NCI-H510A (cell line): ENCODE measurements around the gene PIK3AP1.

Source experiments
- DNase-seq: peaks from one replicate; lab custom pipeline; 2025; lab: John Stamatoyannopoulos, UW

The PIK3AP1 gene

DNA sequence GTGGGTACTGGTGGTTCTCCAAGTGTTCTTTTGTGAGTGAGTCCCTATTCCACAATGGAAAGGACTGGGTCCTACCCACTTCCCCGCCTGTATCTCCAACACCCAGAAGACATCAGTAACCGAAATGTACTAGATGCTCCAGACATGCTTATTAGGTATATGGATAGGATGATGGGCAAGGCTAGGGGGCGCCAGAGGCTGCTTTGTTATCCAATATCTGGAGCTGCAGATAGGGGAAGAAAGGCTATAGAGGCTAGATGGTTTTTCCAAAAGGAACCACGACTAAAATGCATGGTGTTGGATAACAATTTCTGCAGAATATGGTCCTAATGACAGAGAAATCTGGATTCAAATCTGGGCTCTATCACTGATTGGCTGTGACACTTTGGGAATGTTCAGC lies 77.3 kb downstream of the PIK3AP1 start:
- DNase-seq: peak; percentile 28

DNA sequence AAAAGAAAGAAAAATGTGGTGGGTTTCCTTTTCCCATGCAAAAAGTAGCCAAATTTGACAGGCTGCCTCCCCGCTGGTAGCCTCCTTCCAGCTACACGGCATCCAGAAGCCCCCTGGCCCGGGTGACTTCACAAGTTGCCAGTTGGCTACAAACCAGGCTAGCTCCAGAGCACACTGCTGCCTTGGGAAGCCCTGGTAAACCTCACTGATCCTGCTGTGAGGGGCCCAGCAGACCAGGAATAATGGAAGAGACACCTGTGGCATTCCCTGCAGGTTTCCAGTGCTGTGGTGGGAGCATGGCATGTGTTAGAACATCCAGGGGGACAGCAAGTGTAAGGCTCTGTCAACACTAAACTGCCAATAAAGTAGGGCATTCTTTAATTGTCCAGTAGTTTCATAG lies 77.8 kb downstream of the PIK3AP1 start:
- DNase-seq: no peak

DNA sequence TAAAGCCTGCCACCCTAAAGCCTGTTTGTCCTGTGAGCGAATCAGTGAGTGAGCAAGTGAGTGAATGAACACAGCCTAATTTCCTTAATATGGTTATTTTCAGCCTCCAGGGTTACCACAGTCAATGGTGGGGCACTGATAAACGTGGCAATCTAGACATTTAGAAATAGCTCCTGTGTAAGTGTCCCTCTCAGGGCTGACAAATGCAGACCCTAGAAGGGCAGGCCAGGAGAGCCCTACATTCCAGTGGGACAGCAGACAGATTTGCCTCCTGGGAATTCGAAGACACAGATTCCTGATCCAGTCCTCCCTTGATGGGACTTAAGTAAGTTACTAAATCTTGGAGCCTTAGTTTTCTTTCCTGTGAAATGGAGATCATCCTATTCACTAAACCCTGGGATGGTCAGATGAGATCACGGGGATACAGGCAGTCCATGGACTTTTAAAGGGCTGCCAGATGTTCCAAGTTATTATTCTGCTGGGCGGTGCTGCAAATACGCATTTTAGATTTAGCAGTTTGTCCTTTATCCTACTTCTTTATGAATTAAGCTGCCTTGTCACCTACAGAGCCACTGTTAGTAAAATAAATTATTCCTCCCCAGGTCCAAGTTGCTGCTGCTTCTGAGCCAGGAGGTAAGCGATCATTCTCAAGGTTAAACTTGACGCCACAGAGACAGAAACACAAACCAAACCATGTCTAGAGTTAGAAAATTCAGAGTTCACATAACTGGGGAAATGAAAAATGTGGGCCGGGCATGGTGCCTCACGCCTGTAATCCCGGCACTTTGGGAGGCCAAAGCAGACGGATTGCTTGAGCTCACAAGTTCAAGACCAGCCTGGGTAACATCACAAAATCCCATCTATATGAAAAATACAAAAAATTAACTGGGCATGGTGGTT lies 78.7 kb downstream of the PIK3AP1 start:
- DNase-seq: no peak

DNA sequence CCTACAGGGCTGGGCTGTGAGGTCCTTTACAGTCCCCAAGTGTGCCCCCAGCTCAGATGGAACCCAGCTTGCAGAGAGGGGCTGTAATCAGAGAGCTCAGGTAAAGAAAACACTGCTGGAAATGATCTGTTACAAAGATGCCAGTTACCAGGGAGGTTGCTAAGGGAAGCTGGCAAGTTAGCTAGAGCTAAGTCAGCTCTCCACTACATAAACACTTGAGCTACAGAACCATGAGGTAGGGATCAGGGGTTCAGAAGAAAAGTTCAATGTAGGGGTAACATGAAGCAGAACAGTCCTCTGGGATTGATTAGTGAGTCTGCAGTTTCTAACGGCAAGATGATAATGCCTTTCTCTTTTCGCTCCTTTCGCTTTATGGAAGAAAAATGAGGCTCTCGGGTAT lies 80.4 kb downstream of the PIK3AP1 start:
- no peak for DNase-seq

DNA sequence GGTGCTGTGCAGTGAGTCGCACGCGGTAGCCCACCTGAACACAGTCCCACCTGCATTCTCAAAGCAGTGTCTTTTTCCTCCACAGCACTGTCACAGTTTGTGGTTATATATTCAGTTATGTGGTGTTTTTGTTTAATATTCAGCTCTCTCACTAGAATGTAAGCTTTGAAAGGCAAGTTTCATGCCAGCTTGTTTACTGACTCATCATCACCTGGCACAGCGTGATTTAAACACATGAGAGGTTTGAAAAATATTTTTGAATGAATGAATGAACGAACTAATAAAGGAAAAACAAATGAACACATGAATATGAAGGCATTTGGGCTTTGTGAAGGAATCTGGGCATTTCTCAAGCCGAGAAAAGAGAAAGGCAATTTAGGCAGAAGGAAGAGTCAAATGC lies 81.6 kb downstream of the PIK3AP1 start:
- no peak for DNase-seq

DNA sequence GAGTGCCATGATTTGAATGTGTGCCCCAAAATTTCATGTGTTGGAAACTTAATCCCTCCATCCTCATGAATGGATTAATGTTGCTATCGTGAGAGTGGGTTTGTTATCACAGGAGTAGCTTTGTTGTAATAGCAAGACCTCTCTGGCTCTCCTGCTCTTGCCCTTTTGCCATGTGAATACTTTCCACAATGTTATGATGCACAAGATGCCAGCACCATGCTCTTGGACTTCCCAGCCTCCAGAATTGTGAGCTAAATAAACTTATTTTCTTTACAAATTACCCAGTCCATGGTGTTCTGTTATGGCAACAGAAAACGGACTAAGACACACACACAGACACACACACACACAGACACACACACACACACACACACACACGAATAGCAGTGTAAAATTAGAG lies 82.2 kb downstream of the PIK3AP1 start:
- no peak for DNase-seq

DNA sequence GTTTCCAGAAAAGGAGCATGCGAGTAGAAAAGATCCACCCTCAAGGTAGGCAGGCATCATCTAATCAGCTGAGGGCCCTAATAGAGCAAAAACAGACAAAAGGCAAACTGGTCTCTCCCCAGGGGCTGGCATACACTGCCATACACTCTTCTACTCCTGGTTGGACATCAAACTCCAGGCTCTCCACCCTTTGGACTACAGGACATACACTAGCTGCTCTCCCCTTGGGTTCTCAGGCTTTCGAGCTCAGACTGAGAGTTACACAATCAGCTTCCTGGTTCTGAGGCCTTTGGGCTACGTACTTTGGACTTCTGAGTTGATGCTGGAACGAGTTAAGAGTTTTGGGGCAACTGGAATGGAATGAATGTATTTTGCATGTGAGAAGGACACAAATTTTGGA lies 82.6 kb downstream of the PIK3AP1 start:
- DNase-seq: no peak

DNA sequence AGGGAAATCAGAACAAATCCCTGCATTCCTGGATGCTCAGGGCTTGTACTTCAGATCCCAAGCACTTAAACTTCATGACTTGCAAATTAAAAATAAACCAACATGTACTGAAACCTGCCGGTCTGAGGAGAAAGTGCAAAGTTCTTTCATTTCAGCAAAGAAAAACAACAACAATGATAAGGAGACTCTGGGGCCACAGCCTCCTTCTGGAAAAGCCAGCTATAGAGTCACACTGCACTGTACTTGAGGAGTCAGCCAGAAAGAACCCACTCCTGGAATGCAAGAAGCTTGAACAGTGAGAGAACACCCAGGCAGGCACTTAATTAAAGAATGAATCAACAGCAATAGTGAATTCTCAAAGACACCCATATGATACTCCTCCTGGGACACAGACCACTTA lies 83.8 kb downstream of the PIK3AP1 start:
- no peak for DNase-seq

DNA sequence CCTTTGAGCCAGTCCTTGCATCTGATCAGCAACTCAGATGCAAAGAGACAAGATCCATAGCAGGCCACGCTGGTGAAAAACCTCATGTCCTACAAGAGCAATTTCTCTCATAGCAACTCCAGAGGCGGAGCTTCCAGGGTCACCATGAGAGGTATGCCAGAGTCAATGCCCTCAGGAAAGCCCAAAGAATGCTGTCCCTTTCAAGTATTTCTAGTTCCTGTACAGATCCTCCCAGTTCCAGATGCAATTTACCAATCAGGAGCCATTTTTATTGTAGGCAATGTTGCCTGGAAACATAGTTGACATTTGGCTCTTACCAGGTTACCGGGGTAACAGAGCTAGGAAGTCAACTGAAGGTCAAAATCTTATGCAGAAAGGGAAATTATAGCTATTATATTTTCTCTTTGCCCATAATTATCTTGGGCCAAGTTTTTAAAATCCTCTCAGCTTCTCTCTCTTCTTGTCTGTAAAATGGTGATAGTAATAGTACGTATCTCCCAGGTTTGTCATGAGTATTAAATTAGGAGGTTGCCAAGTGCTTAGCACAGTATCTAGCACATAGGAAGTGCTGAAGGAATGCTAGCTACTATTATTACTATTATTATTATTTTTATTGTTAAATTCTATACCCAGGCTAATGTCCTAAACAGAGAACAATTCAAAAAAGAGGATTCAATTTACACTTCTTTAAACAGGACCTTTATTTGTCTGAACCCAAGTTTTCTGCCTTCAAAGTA lies 87.2 kb downstream of the PIK3AP1 start:
- DNase-seq: peak; percentile 22

DNA sequence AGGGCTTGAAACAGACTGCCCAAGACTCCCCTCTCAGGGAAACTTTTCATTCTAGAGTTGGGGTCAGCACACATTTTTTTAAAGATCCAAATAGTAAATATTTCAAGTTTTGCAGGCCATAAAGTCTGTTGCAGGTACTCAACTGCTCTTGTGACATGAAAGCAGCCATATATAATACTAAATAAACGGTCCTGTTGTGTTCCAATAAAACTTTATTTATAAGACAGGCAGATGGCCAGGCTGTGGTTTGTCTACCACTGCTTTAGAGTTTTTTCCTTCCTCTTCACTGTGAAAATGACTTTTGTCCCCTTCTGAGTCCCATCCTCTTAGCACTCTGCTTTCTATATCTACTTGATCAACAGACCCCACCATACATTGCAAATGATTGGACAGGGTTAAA lies 93.0 kb downstream of the PIK3AP1 start:
- no peak for DNase-seq

DNA sequence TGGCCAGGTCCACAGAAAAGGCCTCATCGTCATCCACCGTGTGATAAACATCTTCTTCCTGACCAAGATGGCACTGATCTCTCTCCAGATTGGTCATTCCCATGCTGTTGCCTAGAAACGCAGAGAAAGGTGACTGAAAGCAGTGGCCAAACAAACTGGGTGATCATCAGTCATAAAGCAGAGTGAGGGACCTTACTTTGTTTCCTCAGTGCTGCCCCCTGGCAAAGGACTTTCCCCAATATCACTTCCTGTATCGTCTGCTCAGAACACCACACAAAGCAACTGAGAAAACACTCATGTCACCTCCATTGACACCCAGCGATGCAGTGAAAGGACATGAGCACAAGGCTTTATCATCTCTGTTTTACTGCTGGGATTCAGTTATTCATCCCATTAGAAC lies 93.5 kb downstream of the PIK3AP1 start:
- no peak for DNase-seq

DNA sequence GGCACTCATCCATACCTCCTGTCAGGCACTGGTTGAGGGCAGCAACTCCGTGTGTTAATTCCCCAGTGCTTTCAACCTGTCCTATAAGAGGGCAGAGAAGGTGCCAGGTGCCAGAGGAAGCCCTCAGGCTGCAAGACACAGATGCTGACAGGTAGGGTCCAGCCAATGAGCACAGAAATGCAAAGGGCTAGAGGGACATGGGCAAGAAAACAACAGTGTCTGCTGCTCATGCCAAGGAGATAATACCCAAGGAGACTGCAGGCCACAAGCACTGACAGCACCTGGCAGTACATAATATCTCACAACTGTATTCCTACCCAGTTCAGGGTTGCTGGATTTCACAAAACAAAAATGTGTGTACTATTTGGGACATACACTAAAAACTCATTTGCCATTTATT lies 95.1 kb downstream of the PIK3AP1 start:
- no peak for DNase-seq

DNA sequence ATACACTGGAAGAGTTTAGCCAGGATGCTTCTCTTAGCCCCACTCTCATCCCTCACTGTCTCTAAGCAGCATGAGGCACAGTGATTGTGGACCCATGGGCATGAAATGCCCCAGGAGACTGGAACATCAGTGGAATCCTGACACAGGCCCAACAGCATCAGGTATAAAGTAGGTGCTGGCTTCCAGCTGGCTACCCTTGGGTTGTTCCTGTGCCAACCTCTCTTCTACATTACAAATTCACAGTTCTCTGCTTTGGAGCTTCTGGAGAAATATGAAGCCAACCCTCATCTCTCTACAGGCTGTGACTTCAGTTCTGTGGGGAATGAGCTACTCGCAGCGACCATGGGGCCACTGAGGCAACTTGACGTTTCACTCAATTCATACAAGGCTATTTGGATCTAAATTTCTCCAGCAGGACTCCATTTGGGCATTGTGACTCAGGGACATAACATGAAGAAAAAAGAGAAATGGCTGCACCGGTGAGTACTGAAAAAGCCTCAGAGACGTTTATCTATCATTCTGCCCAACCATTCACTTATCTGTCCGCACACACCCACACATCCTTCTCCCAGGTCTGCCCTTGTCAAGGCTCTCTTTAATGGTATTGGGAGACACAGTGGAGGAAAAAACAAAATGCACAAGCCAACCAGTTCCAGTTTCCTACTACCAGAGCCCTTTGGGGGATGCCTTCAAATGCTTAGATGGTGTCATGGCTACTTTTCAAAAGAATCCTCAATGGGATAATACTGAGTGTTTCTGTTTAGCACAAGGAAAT lies 98.1 kb downstream of the PIK3AP1 start:
- DNase-seq: no peak

DNA sequence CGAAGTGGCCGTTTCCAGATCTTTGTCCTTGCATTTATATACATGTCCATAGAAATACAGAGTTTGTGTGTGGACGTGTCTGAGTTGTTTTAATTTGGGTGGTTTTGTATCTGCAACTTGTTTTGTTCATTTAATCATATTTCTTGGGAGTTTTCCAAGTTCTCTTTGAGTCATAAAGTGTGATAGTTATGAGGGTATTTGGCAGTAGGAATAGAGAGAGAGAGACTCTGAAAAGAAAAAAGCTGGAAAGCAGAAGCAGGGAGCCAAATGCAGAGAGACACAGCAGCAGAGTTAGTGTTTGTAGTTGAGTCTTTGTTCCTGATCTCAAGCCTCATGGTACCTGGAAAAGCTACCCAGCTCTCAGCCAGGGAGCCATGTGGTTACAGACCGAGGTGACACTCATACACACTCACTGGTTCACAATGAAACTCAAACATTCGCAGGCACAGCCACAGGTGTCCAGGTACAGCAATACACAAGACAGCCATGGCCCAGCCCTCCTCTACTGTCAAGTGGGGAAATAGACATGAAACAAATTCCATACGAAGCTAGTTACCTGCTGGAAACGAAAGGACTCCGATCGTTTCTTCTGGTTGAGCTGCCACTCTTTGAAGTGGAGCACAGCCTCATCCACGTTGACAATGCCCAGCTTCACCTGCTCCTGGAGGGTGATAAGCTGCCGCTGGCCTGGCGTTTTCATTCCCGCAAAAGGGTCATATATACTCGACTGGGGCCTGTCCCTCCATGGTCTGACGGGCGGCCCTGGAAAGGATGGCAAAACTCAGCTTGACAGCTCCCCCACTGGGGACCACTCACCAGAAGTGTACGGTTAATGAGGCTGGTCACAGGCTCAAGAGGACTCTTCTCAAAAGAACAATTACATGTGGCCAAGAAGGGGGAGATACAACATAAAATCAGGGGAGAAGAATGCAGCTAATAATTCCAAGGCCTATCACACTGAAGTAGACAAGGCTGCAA lies 100.2 kb downstream of the PIK3AP1 start:
- peak; percentile 33 for DNase-seq

DNA sequence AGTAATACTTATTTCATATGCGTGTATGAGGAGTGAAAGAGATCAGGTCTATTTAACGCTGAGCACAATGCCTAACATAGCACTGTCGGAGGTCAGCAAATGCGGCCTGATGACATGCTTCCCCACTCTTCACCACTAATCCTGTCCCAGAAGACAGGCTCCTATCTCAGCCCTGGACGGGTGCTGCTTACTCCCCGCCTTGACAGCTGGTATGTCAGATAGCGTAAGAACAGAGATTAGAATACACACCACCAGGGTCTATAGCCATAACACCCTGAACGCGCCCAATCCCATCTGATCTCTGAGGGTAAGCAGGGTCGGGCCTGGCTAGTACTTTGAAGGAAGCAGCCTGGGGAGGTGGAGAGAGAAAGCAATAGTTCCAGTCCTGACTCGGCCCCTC lies 101.2 kb downstream of the PIK3AP1 start:
- DNase-seq: no peak

DNA sequence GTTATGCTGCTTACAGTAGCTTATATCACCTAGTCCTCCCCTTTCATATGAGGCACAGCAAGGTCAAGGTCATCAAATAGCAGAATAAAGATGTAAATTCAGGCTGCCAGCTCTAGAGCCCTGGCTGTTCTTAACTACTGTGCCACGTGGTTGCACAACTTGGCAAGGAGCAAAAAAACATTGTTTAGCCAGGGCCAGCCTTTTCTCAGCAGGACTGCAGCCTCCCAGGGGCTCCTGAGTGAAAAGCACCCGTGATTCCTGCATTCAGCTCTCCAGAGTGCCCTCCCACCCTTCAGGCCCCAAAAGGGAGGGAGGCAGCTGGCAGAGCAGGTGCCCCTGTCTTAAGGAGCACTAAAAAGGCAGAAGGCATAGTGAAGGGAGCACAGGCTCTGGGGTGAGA lies 101.7 kb downstream of the PIK3AP1 start:
- DNase-seq: no peak

DNA sequence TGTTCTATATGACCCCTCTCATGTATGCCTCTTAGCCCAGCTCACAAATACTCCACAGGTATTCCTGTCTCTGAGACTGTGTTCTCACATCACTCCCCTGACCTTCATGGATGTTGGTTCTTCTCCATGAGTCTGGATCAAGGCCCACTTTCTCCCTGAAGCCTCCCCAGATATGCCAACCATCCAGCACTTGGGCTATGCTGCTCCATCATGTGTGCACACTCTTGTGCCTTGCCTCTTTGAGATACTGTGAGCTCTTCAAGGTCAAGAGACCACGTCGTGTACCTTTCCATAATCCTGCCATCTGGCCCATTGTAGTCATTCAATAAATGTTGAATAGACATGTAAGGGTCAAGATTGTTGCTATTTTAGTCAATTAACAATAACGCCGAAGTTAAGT lies 103.4 kb downstream of the PIK3AP1 start:
- DNase-seq: no peak

DNA sequence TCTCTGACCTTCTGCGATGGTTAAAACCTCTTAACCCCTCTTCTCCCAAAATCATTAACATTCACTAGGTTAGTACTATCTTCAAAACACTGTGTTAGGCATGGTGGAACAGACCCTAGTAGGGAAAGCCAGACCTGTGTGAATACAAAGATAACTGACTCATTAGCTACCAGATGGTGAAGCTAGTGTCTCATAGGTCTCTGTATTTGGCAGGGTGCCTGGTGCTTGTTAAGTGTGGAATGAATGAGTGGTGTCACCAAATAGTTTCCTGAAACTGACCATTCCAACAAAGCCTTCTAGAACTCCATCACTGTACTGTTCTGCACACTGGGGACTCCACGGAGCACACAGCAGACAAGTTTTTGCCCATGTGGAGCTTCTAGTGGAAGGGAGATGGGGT lies 105.8 kb downstream of the PIK3AP1 start:
- DNase-seq: peak; percentile 17

DNA sequence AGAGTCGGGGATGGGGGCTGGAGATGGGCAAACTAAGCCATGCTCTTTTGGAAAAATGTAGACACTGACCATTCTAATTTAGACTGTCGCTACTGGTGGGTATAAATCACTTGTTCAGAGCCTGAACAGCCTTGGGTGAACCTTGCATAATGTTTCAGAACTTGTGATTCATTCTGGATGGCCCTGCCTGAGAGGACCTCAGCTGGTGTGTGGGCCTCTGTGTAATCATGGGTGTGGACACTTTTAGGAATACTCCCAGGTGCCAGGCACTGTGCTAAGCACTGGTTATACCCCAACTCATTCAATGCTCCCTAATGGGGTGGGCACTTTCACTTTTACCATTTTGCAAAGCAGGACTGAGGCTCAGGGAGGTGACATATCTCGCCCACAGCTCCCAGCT lies 106.7 kb downstream of the PIK3AP1 start:
- no peak for DNase-seq

DNA sequence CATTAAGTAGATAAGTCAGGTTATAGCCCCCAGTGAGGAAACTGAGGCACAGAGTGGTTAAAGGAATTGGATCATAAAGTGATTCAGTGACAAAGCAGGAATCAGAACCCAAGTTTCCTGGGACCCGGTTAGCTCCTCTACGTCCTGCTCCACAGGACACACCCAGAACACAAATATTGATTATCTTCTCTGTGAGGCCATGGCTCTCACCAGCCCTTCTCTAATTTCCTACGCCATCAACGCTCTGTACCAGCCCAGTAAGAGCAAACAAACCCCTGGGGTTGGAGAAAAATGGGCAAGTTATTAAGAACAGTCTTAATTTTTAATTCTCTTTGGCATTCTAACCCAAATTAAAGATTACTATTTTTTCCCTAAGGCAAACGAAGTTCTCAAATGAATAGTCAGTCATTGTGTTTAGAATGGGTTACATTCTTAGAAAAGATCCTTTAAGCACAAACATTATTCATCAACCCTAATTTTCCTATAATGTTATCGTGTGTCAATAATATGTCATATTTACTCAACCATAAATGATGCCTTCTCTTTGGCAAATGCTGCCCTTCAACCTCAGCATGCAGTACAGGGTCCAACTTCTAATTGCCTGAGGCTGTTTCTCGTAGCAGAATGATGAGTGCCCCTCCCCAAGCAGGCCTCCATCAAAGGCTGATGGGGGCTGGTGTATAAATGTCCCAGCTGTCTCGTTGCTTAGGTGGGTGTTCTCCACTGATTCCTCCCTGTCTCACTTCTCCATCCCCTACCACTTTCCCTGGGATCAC lies 108.1 kb downstream of the PIK3AP1 start:
- DNase-seq: no peak

DNA sequence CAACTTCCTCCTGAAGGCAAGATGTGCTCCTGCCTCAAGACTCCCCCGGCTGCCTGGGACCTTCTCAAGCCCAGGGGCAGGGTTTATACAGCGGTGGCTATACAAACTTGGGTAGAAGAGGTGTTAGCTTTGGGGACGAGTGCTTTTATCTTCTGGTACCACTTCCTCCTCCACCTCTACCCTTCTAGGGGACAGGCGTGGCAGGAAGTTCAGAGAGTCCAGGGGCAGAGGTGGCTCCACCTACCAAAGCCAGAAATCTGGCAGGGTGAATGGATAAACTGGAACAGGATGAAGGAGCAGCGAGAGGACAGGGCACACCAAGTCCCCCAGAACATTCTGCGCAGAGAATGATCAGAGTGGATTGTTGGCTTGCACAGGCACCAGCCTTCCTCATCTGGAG lies 109.5 kb downstream of the PIK3AP1 start:
- DNase-seq: no peak
